Osteocyte (in vitro differentiated cells): ENCODE results near the gene CWH43. TPM values are rescaled to one million over a fixed set of nuclear protein-coding genes. Genes with fewer than 3 reads are reported as not detected.

ENCODE experiments used
- DNase-seq: peaks from one replicate; pipeline ENCODE4 v3.0.0; 2021; ENCODE audit warnings: mixed read lengths; ENCODE audit not compliant: unreplicated experiment; ENCODE audit errors: extremely low spot score
- H3K27ac Mint-ChIP-seq: one replicate; pipeline ENCODE4 v1.8.0; 2021; ENCODE audit warnings: mild to moderate bottlenecking, mixed read lengths; ENCODE audit not compliant: unreplicated experiment
- H3K27me3 Mint-ChIP-seq: one replicate; pipeline ENCODE4 v1.8.0; 2021; ENCODE audit warnings: mixed read lengths; ENCODE audit not compliant: unreplicated experiment
- H3K36me3 Mint-ChIP-seq: one replicate; pipeline ENCODE4 v1.8.0; 2021; ENCODE audit warnings: mixed read lengths; ENCODE audit not compliant: unreplicated experiment
- H3K4me1 Mint-ChIP-seq: one replicate; pipeline ENCODE4 v1.8.0; 2021; ENCODE audit warnings: mixed read lengths; ENCODE audit not compliant: unreplicated experiment
- H3K4me3 Mint-ChIP-seq: one replicate; pipeline ENCODE4 v1.8.0; 2021; ENCODE audit warnings: mild to moderate bottlenecking, moderate library complexity, mixed read lengths; ENCODE audit not compliant: unreplicated experiment
- H3K9me3 Mint-ChIP-seq: one replicate; pipeline ENCODE4 v1.8.0; 2021; ENCODE audit warnings: mixed read lengths; ENCODE audit not compliant: unreplicated experiment
- total RNA-seq: library from RNA; stranded (reverse); gene quantifications from 2 replicates; pipeline ENCODE4 v1.2.1, GENCODE V29; 2021
- TF ChIP-seq, protein P1 (sequence below): fragments of 200-600 bp; sonication (generic); IDR thresholded peaks from 2 replicates; pipeline ENCODE4 v1.5.0; 2021; ENCODE audit warnings: antibody characterized with exemption, mild to moderate bottlenecking, moderate library complexity

The CWH43 gene
- total RNA-seq, 1 donor from 2014 or later, result not detected

DNA sequence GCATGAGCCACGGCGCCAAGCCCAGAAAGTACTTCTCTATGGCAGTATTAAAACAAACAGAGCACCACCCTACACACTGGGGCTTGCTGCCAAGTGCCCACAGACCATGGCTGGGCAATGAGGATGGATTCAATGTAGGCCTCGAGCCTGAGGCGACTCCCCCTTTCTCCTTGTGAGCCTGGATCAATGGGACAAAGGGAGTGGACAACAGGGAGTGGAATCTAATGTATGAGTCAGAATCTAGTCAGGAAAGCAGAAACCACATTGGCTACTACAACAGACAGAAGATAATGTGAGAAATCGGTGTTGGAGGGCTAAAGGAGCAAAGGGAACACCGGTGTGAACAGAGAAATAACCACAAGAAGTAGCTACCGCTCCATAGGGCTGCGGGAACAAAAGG is 41.8 kb upstream of the CWH43 start:
- Mint-ChIP-seq H3K27me3 (peaks cover 14% of the 10 kb centered on the region), H3K27ac (no peak overlapping the region), H3K4me3 (no peak overlapping the region), H3K36me3 (no peaks in the 10 kb centered on the region), H3K4me1 (peaks cover 16% of the 10 kb centered on the region), H3K9me3 (no peaks in the 10 kb centered on the region)
- DNase-seq, result no peak
- TF ChIP-seq, protein P1, sequence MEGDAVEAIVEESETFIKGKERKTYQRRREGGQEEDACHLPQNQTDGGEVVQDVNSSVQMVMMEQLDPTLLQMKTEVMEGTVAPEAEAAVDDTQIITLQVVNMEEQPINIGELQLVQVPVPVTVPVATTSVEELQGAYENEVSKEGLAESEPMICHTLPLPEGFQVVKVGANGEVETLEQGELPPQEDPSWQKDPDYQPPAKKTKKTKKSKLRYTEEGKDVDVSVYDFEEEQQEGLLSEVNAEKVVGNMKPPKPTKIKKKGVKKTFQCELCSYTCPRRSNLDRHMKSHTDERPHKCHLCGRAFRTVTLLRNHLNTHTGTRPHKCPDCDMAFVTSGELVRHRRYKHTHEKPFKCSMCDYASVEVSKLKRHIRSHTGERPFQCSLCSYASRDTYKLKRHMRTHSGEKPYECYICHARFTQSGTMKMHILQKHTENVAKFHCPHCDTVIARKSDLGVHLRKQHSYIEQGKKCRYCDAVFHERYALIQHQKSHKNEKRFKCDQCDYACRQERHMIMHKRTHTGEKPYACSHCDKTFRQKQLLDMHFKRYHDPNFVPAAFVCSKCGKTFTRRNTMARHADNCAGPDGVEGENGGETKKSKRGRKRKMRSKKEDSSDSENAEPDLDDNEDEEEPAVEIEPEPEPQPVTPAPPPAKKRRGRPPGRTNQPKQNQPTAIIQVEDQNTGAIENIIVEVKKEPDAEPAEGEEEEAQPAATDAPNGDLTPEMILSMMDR, result no peak

DNA sequence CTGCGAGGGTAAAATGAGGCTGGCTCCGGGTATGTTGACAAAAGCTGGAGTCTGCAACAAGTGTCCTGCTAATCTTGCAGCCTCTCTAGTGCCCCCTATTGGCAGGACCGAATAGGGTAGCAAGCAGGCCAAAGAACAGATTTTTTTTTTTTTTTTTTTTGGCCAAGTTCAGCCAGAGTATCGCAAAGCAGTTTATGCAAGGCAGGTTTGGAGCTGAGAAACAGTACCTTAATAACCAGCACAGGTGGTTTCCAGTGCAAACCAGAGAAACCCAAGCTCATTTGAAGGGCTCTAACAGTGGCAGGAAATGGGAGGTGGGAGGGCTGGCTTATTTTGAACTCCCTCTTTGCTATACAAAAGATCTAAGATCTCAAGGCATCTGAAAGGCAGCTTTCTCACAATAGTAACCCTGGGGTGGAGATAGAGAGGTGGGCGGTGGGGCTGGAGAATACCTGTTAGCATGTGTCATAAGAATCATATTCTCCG is 41.3 kb upstream of the CWH43 start:
- peaks cover 14% of the 10 kb centered on the region for H3K27me3 Mint-ChIP-seq
- H3K27ac Mint-ChIP-seq, result no peak overlapping the region
- no peaks in the 10 kb centered on the region for H3K36me3 Mint-ChIP-seq
- no peaks in the 10 kb centered on the region for H3K9me3 Mint-ChIP-seq
- H3K4me1 Mint-ChIP-seq, result peaks cover 14% of the 10 kb centered on the region
- DNase-seq, result no peak
- TF ChIP-seq, protein P1, result peak; percentile 22
- H3K4me3 Mint-ChIP-seq, result no peak overlapping the region

DNA sequence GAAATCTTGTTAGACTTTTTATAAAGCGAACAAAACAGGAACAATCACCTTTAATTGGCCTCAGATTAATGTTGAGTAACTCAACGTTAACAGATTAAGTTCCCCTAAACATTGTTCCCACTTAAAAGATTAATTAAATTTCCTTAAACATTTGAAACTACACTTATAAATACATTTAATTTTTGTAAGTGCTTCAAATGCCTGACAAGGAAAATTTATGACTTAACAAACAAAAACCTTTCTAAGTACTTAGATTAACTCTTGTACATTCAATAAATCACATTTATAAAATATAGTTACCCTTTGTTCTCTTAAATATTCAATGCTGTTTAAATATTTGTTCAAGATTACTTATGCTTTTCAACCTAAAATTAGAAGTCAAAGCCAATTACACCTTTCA is 40.1 kb upstream of the CWH43 start:
- DNase-seq, result no peak
- H3K4me3 Mint-ChIP-seq, result no peak overlapping the region
- TF ChIP-seq, protein P1, result no peak
- H3K36me3 Mint-ChIP-seq, result no peaks in the 10 kb centered on the region
- H3K4me1 Mint-ChIP-seq, result peaks cover 5% of the 10 kb centered on the region
- H3K27ac Mint-ChIP-seq, result no peak overlapping the region
- peaks cover 14% of the 10 kb centered on the region for H3K27me3 Mint-ChIP-seq
- no peaks in the 10 kb centered on the region for H3K9me3 Mint-ChIP-seq

DNA sequence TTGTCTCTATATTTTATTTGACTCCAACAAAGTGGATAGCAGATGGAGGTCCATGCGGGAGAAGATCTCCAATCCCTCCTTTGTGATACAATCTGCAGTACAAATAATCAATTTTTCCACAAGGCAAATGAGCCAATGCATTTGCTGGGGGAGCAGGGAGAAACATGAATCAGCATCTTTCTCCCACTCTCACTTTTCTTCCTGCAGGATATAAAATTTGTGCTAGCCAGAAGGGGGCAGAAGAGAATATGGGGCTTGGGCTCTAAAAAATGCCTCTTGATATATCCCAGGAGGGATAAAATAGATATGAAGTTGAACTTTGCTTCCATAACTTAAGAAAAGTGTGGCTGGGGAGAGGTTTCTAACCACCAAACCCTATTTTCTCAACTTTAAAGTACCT is 38.3 kb upstream of the CWH43 start:
- H3K9me3 Mint-ChIP-seq, result peaks cover 4% of the 10 kb centered on the region
- TF ChIP-seq, protein P1, result no peak
- H3K4me1 Mint-ChIP-seq, result peaks cover 5% of the 10 kb centered on the region
- H3K27ac Mint-ChIP-seq, result no peak overlapping the region
- peaks cover 6% of the 10 kb centered on the region for H3K27me3 Mint-ChIP-seq
- no peak for DNase-seq
- no peaks in the 10 kb centered on the region for H3K36me3 Mint-ChIP-seq
- H3K4me3 Mint-ChIP-seq, result no peak overlapping the region

- H3K9me3 Mint-ChIP-seq, result peaks cover 4% of the 10 kb centered on the region
- peak overlapping the region; percentile 27 for H3K27ac Mint-ChIP-seq
- peaks cover 5% of the 10 kb centered on the region for H3K4me1 Mint-ChIP-seq
- H3K36me3 Mint-ChIP-seq, result no peaks in the 10 kb centered on the region
- no peak for DNase-seq
- TF ChIP-seq, protein P1, result no peak
- H3K27me3 Mint-ChIP-seq, result no peaks in the 10 kb centered on the region
- H3K4me3 Mint-ChIP-seq, result no peak overlapping the region
Measured at GRCh38 chr4:48949086-48949485, 37.0 kb upstream of the CWH43 start.
